OCI-LY3 (cell line): ENCODE data around the gene RCAN3.

Source experiments
- H2AFZ ChIP-seq: fragments of 200-600, 300-600 bp; shearing (Covaris generic); 2 replicates; pipeline ENCODE4 v1.6.0; 2014; ENCODE audit warnings: antibody characterized with exemption, low read depth, low read length
- H3K27ac ChIP-seq: fragments of 200-600, 300-600 bp; sonication (generic); 2 replicates; pipeline ENCODE4 v1.5.1; 2014; ENCODE audit warnings: mild to moderate bottlenecking, low read length, moderate library complexity, mixed read lengths
- H3K27me3 ChIP-seq: fragments of 200-600, 300-600 bp; sonication (generic); 2 replicates; pipeline ENCODE4 v1.6.1; 2014; ENCODE audit warnings: low read depth, low read length, mixed read lengths
- H3K36me3 ChIP-seq: fragments of 200-600, 300-600 bp; sonication (generic); replicated peaks from 2 replicates; pipeline ENCODE3; 2014; ENCODE audit warnings: low read depth, low read length, mixed read lengths
- H3K4me1 ChIP-seq: fragments of 300-600, 200-600 bp; sonication (generic); 2 replicates; pipeline ENCODE4 v1.6.1; 2014; ENCODE audit warnings: low read length, mixed read lengths
- H3K4me2 ChIP-seq: fragments of 200-600, 300-600 bp; sonication (generic); 2 replicates; pipeline ENCODE4 v1.6.1; 2014; ENCODE audit warnings: low read length, mixed read lengths
- H3K4me3 ChIP-seq: fragments of 300-600, 200-600 bp; sonication (generic); 2 replicates; pipeline ENCODE4 v1.5.1; 2014; ENCODE audit warnings: antibody characterized with exemption, mild to moderate bottlenecking, low read length, moderate library complexity
- H3K79me2 ChIP-seq: fragments of 300-600, 200-600 bp; shearing (Covaris generic); 2 replicates; pipeline ENCODE4 v1.6.1; 2014; ENCODE audit warnings: mild to moderate bottlenecking, low read length, mixed read lengths
- H3K9ac ChIP-seq: fragments of 300-600, 200-600 bp; shearing (Covaris generic); 2 replicates; pipeline ENCODE4 v1.6.0; 2014; ENCODE audit warnings: mild to moderate bottlenecking, low read length, moderate library complexity
- H3K9me3 ChIP-seq: fragments of 200-600, 300-600 bp; shearing (Covaris generic); 2 replicates; pipeline ENCODE4 v1.6.1; 2014; ENCODE audit warnings: low read length, mixed read lengths; ENCODE audit not compliant: insufficient read depth
- H4K20me1 ChIP-seq: fragments of 200-600, 300-600 bp; sonication (generic); 2 replicates; pipeline ENCODE4 v1.6.1; 2016; ENCODE audit warnings: low read length, mixed read lengths; ENCODE audit not compliant: insufficient read depth
- CTCF ChIP-seq: fragments of 200-600, 300-600 bp; sonication (generic); IDR thresholded peaks from 2 replicates; pipeline ENCODE4 v1.5.1; 2014; ENCODE audit warnings: antibody characterized with exemption, low read length, low read depth
- EZH2phosphoT487 ChIP-seq: fragments of 200-600 bp; shearing (Covaris generic); IDR thresholded peaks from 2 replicates; pipeline ENCODE4 v1.6.1; 2018; ENCODE audit warnings: antibody characterized with exemption, mixed run types, low read depth

The RCAN3 gene

DNA sequence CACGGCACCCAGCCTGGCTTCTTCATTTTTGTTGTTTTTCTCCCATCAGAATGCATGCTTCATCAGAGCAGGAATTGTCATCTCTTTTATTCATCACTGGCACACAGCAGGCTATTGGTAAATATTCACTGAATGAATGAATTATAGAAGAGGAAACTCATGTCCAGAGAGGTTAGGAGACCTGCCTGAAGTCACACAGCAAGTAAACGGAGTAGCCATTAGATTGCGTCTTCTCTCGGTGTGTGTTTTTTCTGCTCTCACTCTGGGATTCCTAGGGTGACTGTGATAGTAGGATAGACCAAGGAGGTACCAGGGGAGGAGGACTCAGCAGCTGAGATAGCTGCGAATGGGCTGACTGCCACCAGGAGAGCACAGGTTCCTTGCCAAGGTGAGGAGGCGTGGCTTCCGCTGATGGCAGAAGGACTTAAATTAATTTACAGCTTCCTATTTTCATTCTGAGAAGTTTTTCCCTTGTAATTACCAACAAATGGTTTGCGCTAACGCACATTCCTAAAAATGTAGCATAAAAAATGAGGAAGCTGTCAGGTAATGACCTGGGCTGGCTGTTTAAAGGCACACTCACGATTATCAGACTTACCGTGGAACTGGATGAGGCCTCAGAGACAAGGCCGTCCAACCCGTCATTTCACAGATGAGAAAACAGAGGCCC is 48.8 kb downstream of the RCAN3 start:
- Histone ChIP-seq H3K9me3 (no peaks in the 10 kb centered on the region), H3K79me2 (no peaks in the 10 kb centered on the region), H3K9ac (no peak overlapping the region), H4K20me1 (no peaks in the 10 kb centered on the region), H3K4me1 (0 out of 2 replicates have a peak, but pooled peaks cover 5% of the 10 kb centered on the region), H3K36me3 (no peaks in the 10 kb centered on the region), H3K4me3 (no peak overlapping the region), H2AFZ (no peak overlapping the region), H3K27me3 (peaks cover 7% of the 10 kb centered on the region; the same call in 1 of the 2 replicates), H3K4me2 (peak overlapping the region; percentile 20; the same call in 1 of the 2 replicates), H3K27ac (no peak overlapping the region)
- no peak for TF ChIP-seq EZH2phosphoT487

DNA sequence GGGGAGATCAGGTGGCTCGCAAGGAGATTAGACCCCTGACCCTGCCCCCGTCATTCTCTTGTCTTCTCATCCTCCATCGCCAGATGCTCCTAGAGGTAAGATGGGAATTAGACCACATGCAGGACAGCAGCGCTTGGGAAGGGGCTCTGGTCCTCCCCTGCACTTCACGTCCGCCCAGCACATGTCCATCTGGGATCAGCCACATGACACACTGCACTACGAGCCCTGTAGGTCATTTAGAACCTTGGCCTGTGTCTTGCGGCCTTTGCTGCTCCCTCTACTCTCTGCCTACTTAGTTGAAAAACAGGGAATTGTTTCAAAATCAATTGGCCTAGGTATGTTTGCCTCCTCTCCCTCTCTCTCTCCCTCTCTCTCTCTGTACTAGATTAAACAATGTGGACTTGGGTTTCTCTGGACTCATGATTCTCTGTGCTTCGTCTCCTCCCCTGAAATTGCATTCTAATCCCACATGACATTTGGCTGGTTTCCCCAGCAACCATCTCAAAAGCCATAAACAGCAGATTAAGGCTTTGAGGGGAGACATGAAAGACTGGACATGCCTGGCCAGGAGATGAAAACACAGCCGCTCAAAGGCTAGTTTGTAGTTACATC is 49.4 kb downstream of the RCAN3 start:
- H3K27ac ChIP-seq = no peak overlapping the region
- H3K4me2 ChIP-seq = peak overlapping the region; percentile 20; the same call in 1 of the 2 replicates
- H2AFZ ChIP-seq = no peak overlapping the region
- no peaks in the 10 kb centered on the region for H3K79me2 ChIP-seq
- H4K20me1 ChIP-seq = no peaks in the 10 kb centered on the region
- H3K9me3 ChIP-seq = no peaks in the 10 kb centered on the region
- H3K4me1 ChIP-seq = 0 out of 2 replicates have a peak, but pooled peaks cover 5% of the 10 kb centered on the region
- H3K27me3 ChIP-seq = peaks cover 7% of the 10 kb centered on the region; the same call in 1 of the 2 replicates
- H3K36me3 ChIP-seq = no peaks in the 10 kb centered on the region
- TF ChIP-seq EZH2phosphoT487 = no peak
- TF ChIP-seq CTCF = no peak
- H3K9ac ChIP-seq = no peak overlapping the region
- H3K4me3 ChIP-seq = no peak overlapping the region

GRCh38 chr1:24553931-24554330 is 51.3 kb downstream of the RCAN3 start:
- TF ChIP-seq CTCF (no peak), EZH2phosphoT487 (no peak)
- Histone ChIP-seq H3K4me1 (peaks cover 12% of the 10 kb centered on the region), H3K9ac (no peak overlapping the region), H3K4me2 (no peak overlapping the region), H3K27me3 (peaks cover 7% of the 10 kb centered on the region; the same call in 1 of the 2 replicates), H3K27ac (no peak overlapping the region), H3K79me2 (no peaks in the 10 kb centered on the region), H3K36me3 (no peaks in the 10 kb centered on the region), H3K4me3 (no peak overlapping the region), H4K20me1 (no peaks in the 10 kb centered on the region), H3K9me3 (no peaks in the 10 kb centered on the region), H2AFZ (no peak overlapping the region)

DNA sequence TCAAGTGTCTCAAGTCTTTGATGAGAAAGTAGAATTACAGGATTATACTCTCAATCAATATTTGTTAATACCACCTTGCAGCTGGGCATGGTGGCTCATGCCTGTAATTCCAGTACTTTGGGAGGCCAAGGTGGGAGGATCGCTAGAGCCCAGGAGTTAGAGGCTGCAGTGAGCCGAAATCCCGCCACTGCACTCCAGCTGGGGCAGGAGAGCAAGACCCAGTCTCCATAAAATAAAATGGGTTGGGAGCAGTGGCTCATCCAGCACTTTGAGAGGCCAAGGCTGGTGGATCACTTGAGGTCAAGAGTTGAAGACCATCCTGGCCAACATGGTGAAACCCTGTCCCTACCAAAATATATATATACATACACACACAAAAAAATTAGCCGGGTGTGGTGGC is 52.1 kb downstream of the RCAN3 start:
- Histone ChIP-seq H3K9ac (no peak overlapping the region), H3K79me2 (no peaks in the 10 kb centered on the region), H3K4me2 (no peak overlapping the region), H2AFZ (no peak overlapping the region), H3K27ac (no peak overlapping the region), H3K4me1 (peaks cover 17% of the 10 kb centered on the region), H3K9me3 (no peaks in the 10 kb centered on the region), H4K20me1 (no peaks in the 10 kb centered on the region), H3K36me3 (no peaks in the 10 kb centered on the region), H3K27me3 (peaks cover 7% of the 10 kb centered on the region; the same call in 1 of the 2 replicates), H3K4me3 (no peak overlapping the region)
- TF ChIP-seq CTCF (no peak), EZH2phosphoT487 (no peak)
